H4 (cell line): Measurements from ENCODE around the gene RNH1. TPM values are rescaled to one million over a fixed set of nuclear protein-coding genes. Genes with fewer than 3 reads are reported as not detected.

Source experiments
- DNase-seq: peaks from one replicate; pipeline ENCODE4 v3.0.0-alpha.2; 2015; ENCODE audit warnings: low spot score
- total RNA-seq: library from RNA; depleted of rRNA; stranded (reverse); fragments of >200 nt; shearing (Covaris generic); gene quantifications from 2 replicates; pipeline ENCODE4 v1.2.3, GENCODE V29; 2014; rRNA removed

The RNH1 gene
- total RNA-seq: 150 and 205 TPM in 2 replicates

DNA sequence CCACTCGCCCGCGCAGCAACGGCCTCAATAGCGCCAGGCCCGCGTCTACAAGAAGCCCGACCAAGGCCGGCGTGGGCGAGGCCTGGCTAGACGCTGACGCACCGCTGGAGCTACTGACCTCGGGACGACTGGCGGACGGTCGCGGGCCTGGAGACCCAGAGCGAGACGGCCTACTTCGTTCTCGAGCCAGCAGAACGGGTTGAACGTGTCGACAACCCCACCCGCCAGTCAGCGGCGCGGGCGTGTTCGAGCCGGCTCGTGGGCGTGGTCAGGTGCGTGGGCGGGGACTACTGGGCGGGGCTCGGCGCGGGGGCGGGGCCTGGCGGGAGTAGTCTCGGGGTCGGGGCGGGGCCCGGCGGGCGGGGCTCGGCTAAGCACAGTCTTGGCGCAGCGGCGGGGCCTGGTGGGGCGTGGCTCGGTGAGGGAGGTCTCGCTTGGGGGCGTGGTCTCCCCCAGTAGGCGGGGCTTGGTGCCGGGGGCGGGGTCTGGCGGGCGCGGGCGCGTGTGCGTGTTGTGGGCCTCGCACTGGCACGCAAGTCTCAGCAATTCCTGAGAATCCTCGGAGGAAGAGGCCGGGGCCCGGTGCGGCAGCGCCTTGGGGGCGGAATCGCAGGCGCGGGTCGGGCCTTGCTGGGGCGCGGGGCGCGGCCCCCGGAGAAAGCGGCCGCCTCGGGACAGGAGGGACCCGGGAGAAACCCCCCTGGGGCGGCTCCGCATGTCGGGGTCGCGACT lies at the start of gene RNH1:
TSS of gene RNH1 (minus strand) at position 248 of the 732 bp plus-strand sequence. CDS start 5,080 bp downstream, outside the sequence.
- peak; percentile 85 for DNase-seq

DNA sequence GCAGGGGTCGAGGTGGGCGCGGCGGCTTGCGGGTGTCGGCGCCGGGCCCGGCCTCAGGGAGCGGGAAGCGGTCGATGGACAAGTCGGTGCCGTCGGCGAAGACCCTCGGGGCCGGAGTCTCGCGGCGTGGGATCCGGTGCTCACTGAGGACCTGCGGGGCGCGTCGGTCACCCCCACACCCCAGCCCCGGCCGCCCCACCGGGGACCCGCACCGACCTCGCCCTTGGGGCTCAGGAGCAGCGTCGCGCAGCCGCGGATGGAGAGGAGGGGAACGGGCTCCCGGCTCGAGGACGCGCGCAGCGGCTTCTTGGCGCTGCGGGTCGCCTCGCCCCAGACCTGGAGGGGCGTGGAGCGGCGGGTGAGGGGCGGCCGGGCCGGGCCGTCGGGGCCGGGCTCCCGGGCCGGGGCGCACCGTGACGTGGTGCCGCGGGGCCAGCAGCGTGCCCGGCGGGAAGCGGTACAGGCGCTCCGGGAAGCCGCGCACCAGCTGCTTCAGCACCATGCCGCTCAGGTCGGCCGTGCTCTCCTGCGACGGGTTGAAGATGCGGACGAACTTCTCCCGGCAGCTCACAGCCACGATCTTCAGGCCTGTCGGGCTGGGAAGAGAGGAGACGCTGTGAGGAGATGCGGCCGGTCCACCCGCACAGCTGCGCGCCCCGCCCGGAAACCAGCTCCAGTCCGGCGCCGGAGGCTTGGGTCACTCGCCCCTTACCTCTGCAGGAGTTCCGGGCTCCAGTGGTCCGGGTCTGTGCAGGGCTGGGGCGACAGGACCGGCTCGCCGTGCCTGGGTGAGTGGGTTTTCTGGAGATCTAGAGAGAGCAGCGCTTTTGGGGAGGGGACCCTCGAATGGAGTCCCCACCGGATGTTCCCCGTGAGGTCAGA lies 49.0 kb upstream of the RNH1 start:
- DNase-seq: no peak

- DNase-seq: no peak
These were observed 48.3 kb upstream of the RNH1 start for GRCh38 chr11:555227-555779.

DNA sequence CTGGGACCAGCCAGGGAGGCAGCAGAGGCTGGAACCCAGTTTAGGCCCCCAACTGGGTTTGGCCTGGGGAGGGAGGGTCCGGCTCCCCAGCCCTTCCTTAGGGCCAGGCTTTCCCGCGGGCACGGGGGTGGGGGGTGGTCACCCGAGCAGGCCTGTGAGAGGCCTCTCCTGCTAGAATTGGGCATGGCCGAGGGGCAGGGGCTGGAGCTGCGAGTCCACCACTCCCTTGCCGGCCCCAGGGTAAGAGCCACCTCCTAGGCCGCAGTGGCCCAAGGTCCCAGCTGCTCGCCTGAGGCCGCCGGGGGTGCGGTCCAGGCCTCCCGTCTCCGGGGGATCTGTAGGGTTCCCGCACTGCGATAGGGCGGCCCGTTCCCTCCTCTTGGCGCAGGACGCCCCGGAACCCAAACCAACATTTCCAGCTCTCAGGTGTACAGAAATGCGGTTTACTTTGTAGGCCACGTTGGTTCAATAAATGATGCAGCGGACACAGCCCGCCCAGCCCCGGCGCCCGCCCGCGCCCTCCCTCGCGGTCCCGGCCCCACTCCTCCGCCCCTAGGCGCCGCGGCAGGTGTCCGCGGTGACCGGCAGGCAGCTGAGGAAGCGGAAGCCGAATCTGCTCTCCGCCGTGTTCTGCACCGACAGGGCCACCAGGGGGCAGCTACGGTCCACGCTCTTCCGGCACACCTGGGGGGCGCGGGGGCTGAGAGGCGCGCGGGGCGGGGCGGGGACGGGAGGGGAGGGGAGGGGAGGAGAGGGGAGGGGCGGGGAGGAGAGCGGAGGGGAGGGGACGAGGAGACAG lies 47.6 kb upstream of the RNH1 start:
- peak; percentile 72 for DNase-seq

GRCh38 chr11:553988-554340 lies 46.9 kb upstream of the RNH1 start:
- no peak for DNase-seq

DNA sequence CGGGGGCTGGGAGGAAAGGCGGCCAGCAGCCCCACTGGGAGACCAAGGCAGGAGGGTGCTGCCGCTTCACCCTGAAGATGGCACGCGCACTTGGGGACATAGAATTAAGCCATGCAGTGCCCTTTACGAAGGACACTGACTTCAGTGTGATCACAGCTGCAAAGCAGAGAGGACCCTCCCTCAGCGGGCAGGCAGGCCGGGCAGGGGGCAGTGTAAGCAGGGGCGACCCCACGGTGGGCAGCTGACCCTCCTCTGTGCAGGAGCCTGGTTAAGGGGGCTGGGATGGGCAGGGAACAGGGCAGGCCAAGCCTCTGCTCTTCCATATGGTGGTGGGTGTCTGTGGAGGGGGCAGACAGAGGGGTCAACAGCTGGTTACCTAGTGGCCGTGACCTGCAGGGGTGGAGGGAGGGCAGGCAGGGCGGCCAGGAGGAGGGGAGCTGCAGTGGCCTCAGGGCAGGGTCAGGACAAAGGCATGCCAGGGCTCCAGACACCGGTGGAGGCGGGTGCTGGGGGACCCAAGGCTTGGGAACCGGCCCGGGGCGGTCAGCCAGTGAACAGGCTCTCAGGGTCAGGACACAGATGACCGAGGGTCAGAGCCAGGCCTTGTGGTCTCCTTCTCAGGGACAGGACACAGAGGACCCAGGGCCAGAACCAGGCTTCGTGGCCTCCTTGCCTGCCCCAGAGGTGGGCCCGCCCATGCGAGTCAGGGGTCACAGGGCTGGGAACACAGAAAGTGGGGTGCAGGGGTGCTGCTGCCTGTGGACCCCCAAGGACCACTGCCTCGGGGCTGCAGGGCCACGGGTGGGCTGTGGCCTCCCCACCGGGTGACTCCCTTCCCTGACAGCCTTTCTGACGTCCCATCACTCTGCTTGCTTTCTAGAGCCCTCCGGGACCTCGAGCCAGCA lies 46.3 kb upstream of the RNH1 start:
- no peak for DNase-seq

DNA sequence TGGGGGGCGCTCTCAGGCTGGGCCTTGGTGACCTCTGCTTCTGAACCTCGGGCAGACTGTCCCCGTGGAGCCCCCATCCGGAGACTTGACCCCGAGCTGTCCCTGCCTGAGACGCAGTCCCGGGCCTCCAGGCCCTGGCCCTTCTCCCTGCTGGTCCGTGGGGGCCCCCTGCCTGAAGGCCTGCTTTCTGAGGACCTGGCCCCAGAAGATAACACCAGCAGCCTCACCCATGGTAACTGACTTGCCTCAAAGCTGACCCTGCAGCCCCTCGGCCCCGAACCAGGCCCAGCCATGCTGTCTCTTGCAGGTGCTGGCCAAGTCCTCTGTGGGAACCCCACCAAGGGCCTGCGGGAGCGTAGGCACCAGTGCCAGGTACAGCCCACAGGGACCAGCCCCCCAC lies 44.6 kb upstream of the RNH1 start:
- DNase-seq: no peak

DNA sequence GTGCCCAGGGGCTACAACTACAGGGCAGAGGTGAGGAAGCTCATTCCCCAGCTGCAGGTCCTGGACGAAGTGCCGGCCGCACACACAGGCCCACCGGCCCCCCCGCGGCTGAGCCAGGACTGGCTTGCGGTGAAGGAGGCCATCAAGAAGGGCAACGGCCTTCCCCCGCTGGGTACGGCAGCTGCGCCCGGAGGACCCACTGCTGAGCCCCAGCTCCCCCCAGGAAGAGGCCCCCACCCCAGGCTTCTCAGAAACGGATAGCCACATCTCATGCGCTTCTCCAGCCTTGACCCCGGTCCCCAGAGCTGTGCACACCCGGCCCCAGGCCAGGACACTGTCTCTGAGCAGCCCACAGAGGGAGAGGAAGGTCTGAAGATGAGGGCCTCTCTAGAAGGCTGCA lies 44.1 kb upstream of the RNH1 start:
- no peak for DNase-seq

GRCh38 chr11:550746-551085 lies 43.7 kb upstream of the RNH1 start:
- no peak for DNase-seq

GRCh38 chr11:550021-550745 lies 43.1 kb upstream of the RNH1 start:
- DNase-seq: no peak

GRCh38 chr11:548700-549603 lies 41.9 kb upstream of the RNH1 start:
- DNase-seq: no peak

- DNase-seq: no peak
These were observed 38.1 kb upstream of the RNH1 start for GRCh38 chr11:545171-545570.

DNA sequence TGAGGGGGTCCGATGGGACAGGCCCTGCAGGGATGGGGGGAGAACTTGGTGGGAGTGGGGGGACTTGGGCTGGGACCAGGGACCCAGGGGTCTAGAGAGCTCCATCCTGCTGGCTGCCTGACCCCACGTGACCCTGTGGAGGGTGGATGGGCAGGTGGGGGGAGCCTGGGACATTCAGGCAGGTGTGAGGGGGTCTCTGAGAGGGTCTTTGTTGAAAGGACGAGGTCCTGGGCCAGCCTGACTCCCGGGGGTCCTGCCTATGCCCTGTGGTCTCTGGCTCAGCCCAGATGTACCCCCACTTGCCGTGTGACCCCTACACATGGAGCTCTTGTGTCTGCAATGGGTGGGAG lies 37.8 kb upstream of the RNH1 start:
- no peak for DNase-seq

- no peak for DNase-seq
These were observed 34.4 kb upstream of the RNH1 start for GRCh38 chr11:541433-541885.

- no peak for DNase-seq
These were observed 33.8 kb upstream of the RNH1 start for GRCh38 chr11:540583-541432.

DNA sequence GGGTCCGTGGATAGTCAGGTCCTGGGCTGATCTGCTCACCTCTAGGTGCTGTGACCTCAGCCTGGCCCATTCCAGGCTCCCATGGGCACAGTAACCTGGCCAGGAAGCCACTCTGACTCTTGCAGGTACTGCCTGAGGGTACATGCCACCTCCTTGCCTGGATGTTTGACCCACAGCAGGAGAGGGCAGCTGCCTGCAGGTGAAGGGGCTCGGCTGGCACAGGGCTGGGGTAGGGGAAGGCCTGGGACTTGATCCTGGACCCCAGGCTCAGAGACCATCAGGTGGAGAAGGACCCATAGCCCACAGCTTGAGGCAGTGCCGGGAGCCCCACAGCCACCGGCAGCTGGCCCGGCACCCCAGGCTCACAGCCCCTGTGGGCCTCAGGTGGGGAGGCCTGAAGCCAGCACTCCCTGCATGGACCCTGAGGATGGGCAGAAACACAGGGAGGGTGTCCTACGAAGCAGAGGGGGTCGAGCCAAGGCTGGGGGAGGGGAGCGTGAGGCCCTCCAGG lies 33.0 kb upstream of the RNH1 start:
- no peak for DNase-seq

- DNase-seq: no peak
These were observed 31.5 kb upstream of the RNH1 start for GRCh38 chr11:538431-539051.
